ENCODE results near the gene TRPM3.

Gene TRPM3

GRCh38 chr9:70551801-70552200 lies 569.6 kb downstream of the TRPM3 start:
- no peak overlapping the region for H3K4me3 ChIP-seq (ENCODE audit: low read depth, low read length)
- TF ChIP-seq CTCF (conservative IDR thresholded peaks at IDR 0.05; ENCODE audit: low read depth, low read length): no peak
- no peak for DNase-seq (ENCODE audit: low read depth)

GRCh38 chr9:70551396-70551795 lies 570.0 kb downstream of the TRPM3 start:
- no peak overlapping the region for H3K4me3 ChIP-seq (ENCODE audit: low read depth, low read length)
- TF ChIP-seq CTCF (conservative IDR thresholded peaks at IDR 0.05; ENCODE audit: low read depth, low read length): no peak
- no peak for DNase-seq (ENCODE audit: low read depth)

- no peak for DNase-seq (ENCODE audit: low read depth)
- no peak overlapping the region for H3K4me3 ChIP-seq (ENCODE audit: low read depth, low read length)
- no peak for TF ChIP-seq CTCF (conservative IDR thresholded peaks at IDR 0.05; ENCODE audit: low read depth, low read length)
Measured at GRCh38 chr9:70549926-70550325, 571.5 kb downstream of the TRPM3 start.

- TF ChIP-seq CTCF (conservative IDR thresholded peaks at IDR 0.05; ENCODE audit: low read depth, low read length): no peak
- DNase-seq (ENCODE audit: low read depth): no peak
- H3K4me3 ChIP-seq (ENCODE audit: low read depth, low read length): no peak overlapping the region
Measured at GRCh38 chr9:70542311-70542931, 579.0 kb downstream of the TRPM3 start.

- TF ChIP-seq CTCF (conservative IDR thresholded peaks at IDR 0.05; ENCODE audit: low read depth, low read length): no peak
- no peak for DNase-seq (ENCODE audit: low read depth)
- H3K4me3 ChIP-seq (ENCODE audit: low read depth, low read length): no peak overlapping the region
Measured at GRCh38 chr9:70540016-70540415, 581.4 kb downstream of the TRPM3 start.

- H3K4me3 ChIP-seq (ENCODE audit: low read depth, low read length): no peak overlapping the region
- no peak for DNase-seq (ENCODE audit: low read depth)
- no peak for TF ChIP-seq CTCF (conservative IDR thresholded peaks at IDR 0.05; ENCODE audit: low read depth, low read length)
Measured at GRCh38 chr9:70539526-70539925, 581.9 kb downstream of the TRPM3 start.

GRCh38 chr9:70539001-70539400 lies 582.4 kb downstream of the TRPM3 start:
- no peak for DNase-seq (ENCODE audit: low read depth)
- no peak overlapping the region for H3K4me3 ChIP-seq (ENCODE audit: low read depth, low read length)
- no peak for TF ChIP-seq CTCF (conservative IDR thresholded peaks at IDR 0.05; ENCODE audit: low read depth, low read length)
